ENCODE data around the gene BICC1. TPM values are rescaled to one million over a fixed set of nuclear protein-coding genes. Genes with fewer than 3 reads are reported as not detected.

Gene BICC1
- total and polyA plus RNA-seq, 9 donors: 15.2 to 26.9 (median 19.7) TPM

DNA sequence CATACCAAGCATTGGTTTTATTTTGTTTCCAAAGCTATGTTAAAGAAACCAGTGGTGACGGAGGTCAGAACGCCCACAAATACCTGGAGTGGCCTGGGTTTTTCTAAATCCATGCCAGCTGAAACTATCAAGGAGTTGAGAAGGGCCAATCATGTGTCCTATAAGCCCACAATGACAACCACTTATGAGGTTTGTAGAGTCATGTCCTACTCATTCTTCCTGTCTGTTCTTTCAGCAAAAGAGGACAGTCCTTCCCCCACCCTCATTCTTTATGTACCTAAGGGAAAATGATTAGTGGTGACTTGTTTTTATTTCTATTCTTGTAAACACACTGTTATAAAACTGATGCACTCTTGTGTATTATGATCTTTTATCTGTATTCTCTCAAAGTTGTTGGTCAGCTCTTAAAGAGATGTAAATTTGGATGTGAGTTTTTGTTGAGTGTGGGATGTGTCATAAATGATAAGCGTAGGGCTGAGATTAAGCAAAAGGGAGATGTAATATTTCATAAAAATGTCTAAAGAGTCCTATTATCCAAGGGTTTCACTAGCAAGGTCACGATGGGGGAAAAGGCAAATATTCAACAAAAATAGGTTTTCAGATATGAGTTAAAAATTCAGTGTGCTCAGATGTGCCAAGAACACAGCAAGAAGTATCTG is 294.4 kb downstream of the BICC1 start:
- Histone ChIP-seq H3K4me3 (ENCODE audit: low read length) (no peak overlapping the region), H3K36me3 (ENCODE audit: control insufficient read depth, insufficient read depth, low read length) (peaks cover 20% of the 10 kb centered on the region), H3K4me1 (ENCODE audit: control insufficient read depth, insufficient read depth, low read length) (no peaks in the 10 kb centered on the region), H3K27me3 (ENCODE audit: control insufficient read depth, insufficient read depth, low read length) (no peaks in the 10 kb centered on the region), H3K27ac (ENCODE audit: low read length) (peak overlapping the region; percentile 6), H3K9me3 (replicated peaks; ENCODE audit: control insufficient read depth, low read depth, low read length) (no peaks in the 10 kb centered on the region)
- DNase-seq: no peak
- WGBS (ENCODE audit: insufficient coverage): no CpG with 5 or more reads among the region's 4 CpGs

DNA sequence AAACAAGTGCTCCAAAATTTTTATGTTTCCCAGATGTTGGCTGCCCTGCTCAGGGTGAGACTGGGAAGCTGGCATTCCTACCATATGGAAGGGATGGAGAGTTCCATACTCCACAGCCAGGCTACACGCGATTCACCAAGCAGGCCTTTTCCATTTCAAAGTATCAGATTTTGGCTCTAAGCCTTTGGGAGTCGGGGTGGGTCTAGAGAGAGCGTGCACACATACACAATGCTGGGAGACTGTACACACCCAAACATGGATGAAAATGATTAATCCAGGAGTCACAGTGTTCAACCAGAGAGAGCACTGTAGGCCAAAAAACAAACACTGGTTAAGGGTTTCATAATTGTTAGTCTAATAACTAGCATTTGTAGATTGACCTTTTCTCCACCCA is 295.0 kb downstream of the BICC1 start:
- no peaks in the 10 kb centered on the region for H3K9me3 ChIP-seq (replicated peaks; ENCODE audit: control insufficient read depth, low read depth, low read length)
- no peak overlapping the region for H3K4me3 ChIP-seq (ENCODE audit: low read length)
- no peaks in the 10 kb centered on the region for H3K27me3 ChIP-seq (ENCODE audit: control insufficient read depth, insufficient read depth, low read length)
- H3K27ac ChIP-seq (ENCODE audit: low read length): peak overlapping the region; percentile 6
- no peaks in the 10 kb centered on the region for H3K4me1 ChIP-seq (ENCODE audit: control insufficient read depth, insufficient read depth, low read length)
- 20% methylated on average over 2 of the region's 4 CpGs for WGBS (ENCODE audit: insufficient coverage)
- DNase-seq: peak; percentile 88
- peaks cover 22% of the 10 kb centered on the region for H3K36me3 ChIP-seq (ENCODE audit: control insufficient read depth, insufficient read depth, low read length)

DNA sequence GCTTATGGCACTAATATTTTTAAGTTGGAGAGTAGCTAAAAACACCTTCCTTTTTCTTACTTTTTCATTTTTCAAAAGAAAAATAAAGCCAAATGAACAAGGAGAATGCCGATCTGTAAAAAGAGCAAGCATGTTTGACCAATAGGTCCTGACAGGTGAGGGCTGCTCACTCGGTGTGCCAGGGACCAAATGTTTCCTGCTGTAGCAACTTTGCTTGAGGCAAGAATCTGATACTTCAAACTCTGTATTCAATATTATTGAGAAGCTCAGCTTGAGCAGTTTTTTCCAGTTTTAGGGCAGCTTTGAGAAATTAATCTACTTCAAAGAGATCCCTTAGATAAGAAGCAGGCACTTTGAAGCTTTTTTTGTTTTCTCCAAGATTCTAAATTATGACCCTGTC is 298.1 kb downstream of the BICC1 start:
- 75% methylated on average over 2 of the region's 2 CpGs for WGBS (ENCODE audit: insufficient coverage)
- H3K27me3 ChIP-seq (ENCODE audit: control insufficient read depth, insufficient read depth, low read length): no peaks in the 10 kb centered on the region
- H3K9me3 ChIP-seq (replicated peaks; ENCODE audit: control insufficient read depth, low read depth, low read length): no peaks in the 10 kb centered on the region
- no peaks in the 10 kb centered on the region for H3K4me1 ChIP-seq (ENCODE audit: control insufficient read depth, insufficient read depth, low read length)
- peaks cover 28% of the 10 kb centered on the region for H3K36me3 ChIP-seq (ENCODE audit: control insufficient read depth, insufficient read depth, low read length)
- no peak overlapping the region for H3K27ac ChIP-seq (ENCODE audit: low read length)
- H3K4me3 ChIP-seq (ENCODE audit: low read length): no peak overlapping the region
- no peak for DNase-seq

DNA sequence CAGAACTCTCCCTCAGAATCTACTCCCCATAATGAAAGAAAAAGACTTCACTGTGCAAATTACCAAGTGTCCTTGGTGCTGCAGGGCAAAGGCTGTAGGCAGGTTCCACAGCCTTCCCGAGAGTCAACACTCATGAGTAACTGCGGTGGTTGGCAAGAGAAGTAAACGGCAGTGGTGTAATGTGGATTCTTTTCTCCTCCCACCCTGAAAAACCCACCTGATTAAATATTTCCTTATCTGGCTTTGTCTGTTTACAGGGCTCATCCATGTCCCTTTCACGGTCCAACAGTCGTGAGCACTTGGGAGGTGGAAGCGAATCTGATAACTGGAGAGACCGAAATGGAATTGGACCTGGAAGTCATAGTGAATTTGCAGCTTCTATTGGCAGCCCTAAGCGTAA is 300.9 kb downstream of the BICC1 start:
- Histone ChIP-seq H3K36me3 (ENCODE audit: control insufficient read depth, insufficient read depth, low read length) (peaks cover 22% of the 10 kb centered on the region), H3K27me3 (ENCODE audit: control insufficient read depth, insufficient read depth, low read length) (no peaks in the 10 kb centered on the region), H3K9me3 (replicated peaks; ENCODE audit: control insufficient read depth, low read depth, low read length) (no peaks in the 10 kb centered on the region), H3K4me3 (ENCODE audit: low read length) (no peak overlapping the region), H3K27ac (ENCODE audit: low read length) (no peak overlapping the region), H3K4me1 (ENCODE audit: control insufficient read depth, insufficient read depth, low read length) (peaks cover 2% of the 10 kb centered on the region)
- DNase-seq: no peak
- 100% methylated on average over 1 of the region's 8 CpGs for WGBS (ENCODE audit: insufficient coverage)

DNA sequence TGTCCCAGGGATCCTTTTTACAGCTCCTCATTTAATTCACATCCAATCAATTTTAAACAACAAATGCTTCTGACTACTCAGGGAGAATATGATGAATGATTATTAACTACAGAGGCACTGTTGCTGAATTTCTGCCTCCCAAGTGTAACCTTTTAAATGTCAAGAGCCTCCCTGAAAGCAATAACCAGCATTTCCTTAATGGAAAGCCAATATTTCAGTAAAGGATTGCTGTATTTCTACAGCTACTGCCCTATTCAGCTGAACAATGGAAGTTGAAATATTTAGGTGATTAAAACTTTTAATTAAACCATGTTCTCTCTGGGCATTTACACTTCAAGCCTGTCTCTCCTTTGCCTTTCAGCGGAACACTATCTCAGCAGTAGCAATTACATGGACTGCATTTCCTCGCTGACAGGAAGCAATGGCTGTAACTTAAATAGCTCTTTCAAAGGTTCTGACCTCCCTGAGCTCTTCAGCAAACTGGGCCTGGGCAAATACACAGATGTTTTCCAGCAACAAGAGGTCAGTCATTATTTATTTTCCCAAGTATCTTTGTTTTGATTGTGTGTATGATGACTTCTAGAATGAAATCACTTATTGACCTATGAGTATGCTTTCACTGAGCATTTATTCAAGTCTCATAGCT is 304.7 kb downstream of the BICC1 start:
- Histone ChIP-seq H3K9me3 (replicated peaks; ENCODE audit: control insufficient read depth, low read depth, low read length) (no peaks in the 10 kb centered on the region), H3K36me3 (ENCODE audit: control insufficient read depth, insufficient read depth, low read length) (peaks cover 10% of the 10 kb centered on the region), H3K4me1 (ENCODE audit: control insufficient read depth, insufficient read depth, low read length) (peaks cover 7% of the 10 kb centered on the region), H3K27me3 (ENCODE audit: control insufficient read depth, insufficient read depth, low read length) (no peaks in the 10 kb centered on the region), H3K4me3 (ENCODE audit: low read length) (no peak overlapping the region), H3K27ac (ENCODE audit: low read length) (peak overlapping the region; percentile 72)
- 33% methylated on average over 2 of the region's 2 CpGs for WGBS (ENCODE audit: insufficient coverage)
- DNase-seq: peak; percentile 65

DNA sequence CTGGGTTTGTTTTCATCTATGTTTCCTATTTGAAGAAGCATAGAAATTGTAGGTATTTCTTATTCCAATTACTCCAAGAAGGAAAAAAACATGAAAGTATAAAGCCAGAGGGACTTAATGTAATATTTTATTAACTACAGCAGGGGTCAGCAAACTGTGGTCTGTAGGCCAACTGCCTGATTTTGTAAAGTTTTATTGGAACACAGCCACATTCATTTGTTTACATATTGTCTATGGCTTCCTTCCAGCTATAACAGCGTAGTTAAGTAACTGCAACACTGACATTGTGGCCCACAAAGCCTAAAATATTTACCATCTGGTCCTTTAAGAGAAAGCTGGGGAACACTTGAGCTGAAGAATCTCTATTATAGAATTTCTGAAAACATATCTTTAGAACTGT is 306.2 kb downstream of the BICC1 start:
- peak; percentile 93 for DNase-seq
- no CpG with 5 or more reads among the region's 1 CpG for WGBS (ENCODE audit: insufficient coverage)
- H3K4me3 ChIP-seq (ENCODE audit: low read length): no peak overlapping the region
- peaks cover 10% of the 10 kb centered on the region for H3K36me3 ChIP-seq (ENCODE audit: control insufficient read depth, insufficient read depth, low read length)
- no peaks in the 10 kb centered on the region for H3K9me3 ChIP-seq (replicated peaks; ENCODE audit: control insufficient read depth, low read depth, low read length)
- H3K27ac ChIP-seq (ENCODE audit: low read length): peak overlapping the region; percentile 47
- H3K27me3 ChIP-seq (ENCODE audit: control insufficient read depth, insufficient read depth, low read length): no peaks in the 10 kb centered on the region
- peaks cover 7% of the 10 kb centered on the region for H3K4me1 ChIP-seq (ENCODE audit: control insufficient read depth, insufficient read depth, low read length)

DNA sequence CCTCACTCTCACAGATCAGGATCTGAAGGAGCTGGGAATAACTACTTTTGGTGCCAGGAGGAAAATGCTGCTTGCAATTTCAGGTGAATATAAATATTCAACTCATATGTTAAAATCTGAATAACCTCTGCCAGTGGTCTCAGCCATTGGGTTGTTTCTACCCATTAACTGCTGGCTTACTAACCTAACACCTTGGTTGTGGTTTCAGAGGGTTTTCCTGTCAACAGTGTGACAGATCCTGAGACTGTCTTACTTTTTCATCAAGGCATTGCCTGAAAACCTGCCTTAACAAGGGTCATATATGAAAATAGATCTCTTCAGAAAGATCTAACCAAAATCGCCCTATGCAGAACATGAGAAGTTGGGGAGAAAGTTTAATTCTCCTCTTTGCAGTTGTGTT is 307.7 kb downstream of the BICC1 start:
- Histone ChIP-seq H3K4me1 (ENCODE audit: control insufficient read depth, insufficient read depth, low read length) (peaks cover 7% of the 10 kb centered on the region), H3K36me3 (ENCODE audit: control insufficient read depth, insufficient read depth, low read length) (peaks cover 3% of the 10 kb centered on the region), H3K4me3 (ENCODE audit: low read length) (no peak overlapping the region), H3K27me3 (ENCODE audit: control insufficient read depth, insufficient read depth, low read length) (no peaks in the 10 kb centered on the region), H3K27ac (ENCODE audit: low read length) (peak overlapping the region; percentile 84), H3K9me3 (replicated peaks; ENCODE audit: control insufficient read depth, low read depth, low read length) (no peaks in the 10 kb centered on the region)
- no peak for DNase-seq
- WGBS (ENCODE audit: insufficient coverage): no CpG with 5 or more reads among the region's 1 CpG

DNA sequence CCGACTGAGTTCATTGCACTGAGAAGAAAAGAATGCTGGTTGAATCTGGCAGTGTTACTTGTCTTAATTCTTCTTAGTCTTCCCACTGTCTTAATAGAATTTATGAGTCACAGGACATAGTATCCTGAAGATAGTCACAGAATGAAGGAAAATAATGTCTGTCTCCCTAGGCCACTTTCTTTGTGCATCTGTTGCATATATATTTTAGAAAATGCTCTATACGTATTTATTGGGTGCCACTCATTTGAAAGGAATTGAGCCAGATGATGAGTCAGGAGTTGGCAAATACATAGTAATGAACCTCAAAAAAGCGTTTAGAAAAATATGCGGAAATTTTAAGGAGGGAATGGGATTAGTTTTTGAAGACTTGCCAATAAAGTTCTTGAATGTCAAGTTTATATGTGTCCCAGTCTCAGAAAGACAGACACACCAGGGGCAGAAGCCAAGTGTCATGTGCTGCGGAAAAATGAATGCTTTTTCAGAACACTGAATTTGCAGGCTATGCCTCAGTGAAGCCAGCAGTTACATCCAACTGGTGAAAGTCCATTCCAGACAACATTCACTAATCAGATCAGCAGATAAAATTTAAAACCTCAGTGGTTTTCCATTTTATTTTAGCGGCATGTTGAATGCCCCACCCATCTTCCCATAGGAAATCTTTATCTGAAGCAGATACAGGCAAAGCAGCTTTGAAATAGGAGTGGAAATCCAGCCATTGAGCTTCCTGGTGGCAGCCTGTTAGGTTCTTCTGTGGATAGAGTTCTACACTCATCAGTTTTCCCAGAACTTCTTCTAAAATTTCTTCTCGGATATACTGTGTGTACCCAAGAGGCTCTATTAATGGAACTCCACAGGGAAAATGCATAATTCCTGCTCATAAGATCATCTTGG is 308.4 kb downstream of the BICC1 start:
- Histone ChIP-seq H3K36me3 (ENCODE audit: control insufficient read depth, insufficient read depth, low read length) (peaks cover 3% of the 10 kb centered on the region), H3K9me3 (replicated peaks; ENCODE audit: control insufficient read depth, low read depth, low read length) (no peaks in the 10 kb centered on the region), H3K4me3 (ENCODE audit: low read length) (no peak overlapping the region), H3K27ac (ENCODE audit: low read length) (peak overlapping the region; percentile 84), H3K4me1 (ENCODE audit: control insufficient read depth, insufficient read depth, low read length) (peaks cover 7% of the 10 kb centered on the region), H3K27me3 (ENCODE audit: control insufficient read depth, insufficient read depth, low read length) (no peaks in the 10 kb centered on the region)
- WGBS (ENCODE audit: insufficient coverage): 17% methylated on average over 3 of the region's 7 CpGs
- peak; percentile 93 for DNase-seq

DNA sequence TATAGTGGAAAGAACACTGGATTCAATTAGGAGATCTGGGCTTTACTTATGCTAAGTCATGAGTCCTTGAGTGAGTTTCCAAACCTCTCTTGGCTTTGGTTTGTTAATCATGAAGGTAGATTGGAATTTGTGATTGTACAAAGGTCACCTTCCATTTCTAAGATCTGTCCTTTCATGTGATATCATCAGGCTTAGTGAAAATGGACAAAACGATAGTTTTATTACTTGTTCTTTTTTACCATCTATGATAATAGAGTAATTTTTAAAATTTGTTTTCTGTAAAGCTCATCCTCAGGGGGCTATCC is 309.0 kb downstream of the BICC1 start:
- H3K27ac ChIP-seq (ENCODE audit: low read length): peak overlapping the region; percentile 84
- no peak for DNase-seq
- peaks cover 7% of the 10 kb centered on the region for H3K4me1 ChIP-seq (ENCODE audit: control insufficient read depth, insufficient read depth, low read length)
- H3K27me3 ChIP-seq (ENCODE audit: control insufficient read depth, insufficient read depth, low read length): no peaks in the 10 kb centered on the region
- no CpG with 5 or more reads among the region's 1 CpG for WGBS (ENCODE audit: insufficient coverage)
- H3K36me3 ChIP-seq (ENCODE audit: control insufficient read depth, insufficient read depth, low read length): peaks cover 3% of the 10 kb centered on the region
- no peak overlapping the region for H3K4me3 ChIP-seq (ENCODE audit: low read length)
- no peaks in the 10 kb centered on the region for H3K9me3 ChIP-seq (replicated peaks; ENCODE audit: control insufficient read depth, low read depth, low read length)

DNA sequence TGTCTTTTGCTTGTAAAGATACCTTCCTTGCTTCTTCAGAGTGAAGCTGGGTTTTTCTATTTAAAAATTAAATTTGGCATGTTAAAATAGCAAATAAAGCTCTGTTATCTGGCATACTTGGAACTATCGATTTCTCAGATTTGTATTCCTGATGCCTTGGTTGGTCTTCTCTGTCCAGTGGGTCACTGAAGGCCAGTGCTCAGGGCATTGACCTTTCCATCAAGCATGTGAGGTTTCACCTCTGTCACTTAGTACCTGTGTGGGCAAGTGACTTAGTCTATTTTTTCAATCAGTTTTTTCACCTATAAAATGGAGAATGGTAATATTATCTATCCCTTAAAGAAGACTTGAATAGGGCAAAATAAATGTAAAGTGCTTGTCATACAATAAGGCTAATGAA is 311.3 kb downstream of the BICC1 start:
- H3K9me3 ChIP-seq (replicated peaks; ENCODE audit: control insufficient read depth, low read depth, low read length): no peaks in the 10 kb centered on the region
- H3K4me3 ChIP-seq (ENCODE audit: low read length): no peak overlapping the region
- WGBS (ENCODE audit: insufficient coverage): 100% methylated on average over 1 of the region's 1 CpG
- H3K4me1 ChIP-seq (ENCODE audit: control insufficient read depth, insufficient read depth, low read length): peaks cover 5% of the 10 kb centered on the region
- H3K36me3 ChIP-seq (ENCODE audit: control insufficient read depth, insufficient read depth, low read length): no peaks in the 10 kb centered on the region
- no peak overlapping the region for H3K27ac ChIP-seq (ENCODE audit: low read length)
- no peaks in the 10 kb centered on the region for H3K27me3 ChIP-seq (ENCODE audit: control insufficient read depth, insufficient read depth, low read length)
- DNase-seq: no peak

Data from muscle of leg (tissue), 11 donors.